OCI-LY3 (cell line): ENCODE measurements around the gene CAMK2G.

ENCODE experiments used
- EZH2phosphoT487 ChIP-seq: fragments of 200-600 bp; shearing (Covaris generic); IDR thresholded peaks from 2 replicates; pipeline ENCODE4 v1.6.1; 2018; ENCODE audit warnings: antibody characterized with exemption, mixed run types, low read depth
- TF ChIP-seq, protein P1 (sequence below): fragments of 200-600, 300-600 bp; sonication (generic); IDR thresholded peaks from 2 replicates; pipeline ENCODE4 v1.5.1; 2014; ENCODE audit warnings: antibody characterized with exemption, low read length, low read depth

DNA sequence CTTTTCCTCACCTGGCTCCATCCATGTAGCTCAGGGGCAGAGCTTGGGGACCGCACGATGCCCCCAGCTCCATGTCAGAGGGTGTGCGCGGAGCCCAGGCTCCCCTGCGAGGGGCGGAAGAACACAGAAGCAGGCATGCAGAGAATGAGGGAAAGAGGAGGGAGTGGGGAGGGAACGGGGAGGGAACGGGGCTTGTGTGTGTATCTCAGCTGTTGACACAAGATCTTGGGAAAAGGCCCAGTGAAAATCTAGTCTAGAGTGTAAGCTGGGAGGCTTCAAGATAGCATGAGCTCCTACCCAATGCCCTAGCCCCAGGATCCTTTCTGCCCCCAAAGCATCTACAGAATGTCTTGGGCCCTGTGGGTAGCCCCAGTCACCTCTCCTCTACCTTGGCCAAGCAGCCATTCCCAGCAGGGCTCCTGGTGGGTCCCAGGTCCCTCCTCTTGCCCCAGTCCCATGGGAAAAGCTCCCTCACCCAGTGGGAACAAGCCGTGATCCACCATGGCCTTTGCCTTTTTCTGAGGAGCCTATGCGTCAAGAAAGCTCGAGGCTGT is 37.9 kb downstream of the CAMK2G start:
- TF ChIP-seq, protein P1, sequence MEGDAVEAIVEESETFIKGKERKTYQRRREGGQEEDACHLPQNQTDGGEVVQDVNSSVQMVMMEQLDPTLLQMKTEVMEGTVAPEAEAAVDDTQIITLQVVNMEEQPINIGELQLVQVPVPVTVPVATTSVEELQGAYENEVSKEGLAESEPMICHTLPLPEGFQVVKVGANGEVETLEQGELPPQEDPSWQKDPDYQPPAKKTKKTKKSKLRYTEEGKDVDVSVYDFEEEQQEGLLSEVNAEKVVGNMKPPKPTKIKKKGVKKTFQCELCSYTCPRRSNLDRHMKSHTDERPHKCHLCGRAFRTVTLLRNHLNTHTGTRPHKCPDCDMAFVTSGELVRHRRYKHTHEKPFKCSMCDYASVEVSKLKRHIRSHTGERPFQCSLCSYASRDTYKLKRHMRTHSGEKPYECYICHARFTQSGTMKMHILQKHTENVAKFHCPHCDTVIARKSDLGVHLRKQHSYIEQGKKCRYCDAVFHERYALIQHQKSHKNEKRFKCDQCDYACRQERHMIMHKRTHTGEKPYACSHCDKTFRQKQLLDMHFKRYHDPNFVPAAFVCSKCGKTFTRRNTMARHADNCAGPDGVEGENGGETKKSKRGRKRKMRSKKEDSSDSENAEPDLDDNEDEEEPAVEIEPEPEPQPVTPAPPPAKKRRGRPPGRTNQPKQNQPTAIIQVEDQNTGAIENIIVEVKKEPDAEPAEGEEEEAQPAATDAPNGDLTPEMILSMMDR: no peak
- no peak for TF ChIP-seq EZH2phosphoT487
